NCI-H1930 (cell line): ENCODE measurements around the gene ZG16.
A peak's percentile ranks its signal among the peaks of the same experiment; 100 is the strongest.
"Not testable (repeated sequence)": the region's sequence is repeated elsewhere in the genome, so short reads cannot be mapped to it uniquely, and the experiment has no call there.

Experiments
- DNase-seq, 2 experiments: peaks; one replicate each; lab custom pipeline; 2025; lab: John Stamatoyannopoulos, UW

Gene ZG16

GRCh38 chr16:29787155-29787554, 9.1 kb downstream of the ZG16 start:
- not testable (repeated sequence) for DNase-seq

GRCh38 chr16:29789775-29790182, 11.7 kb downstream of the ZG16 start:
- DNase-seq = no peak

GRCh38 chr16:29790183-29790948, 12.3 kb downstream of the ZG16 start, which contains the start of gene KIF22:
Gene KIF22 (plus strand): TSS chr16:29790751. CDS start chr16:29790760, 9 bp downstream.
- peak; percentile 99 for DNase-seq

- no peak for DNase-seq
Observed at GRCh38 chr16:29790949-29791844, 13.1 kb downstream of the ZG16 start.

GRCh38 chr16:29791845-29792807, 14.1 kb downstream of the ZG16 start:
- no peak for DNase-seq

GRCh38 chr16:29793153-29793552, 15.1 kb downstream of the ZG16 start:
- DNase-seq = not testable (repeated sequence)

- no peak for DNase-seq
Observed at GRCh38 chr16:29794231-29794710, 16.2 kb downstream of the ZG16 start.

GRCh38 chr16:29802416-29802935, 24.4 kb downstream of the ZG16 start:
- no peak for DNase-seq

GRCh38 chr16:29804020-29804419, 26.0 kb downstream of the ZG16 start:
- no peak for DNase-seq

- peak in 1 of 2 experiments; percentile 21 for DNase-seq
Observed at GRCh38 chr16:29804455-29805231, 26.6 kb downstream of the ZG16 start.

GRCh38 chr16:29805232-29806098, 27.4 kb downstream of the ZG16 start:
- peak; percentile 100 for DNase-seq

- DNase-seq = peak; percentile 86 to 96
Observed at GRCh38 chr16:29806099-29806579, 28.1 kb downstream of the ZG16 start, which contains the start of gene MAZ. Gene MAZ (plus strand): TSS chr16:29806529. CDS start chr16:29806702, 173 bp downstream.

- peak; percentile 76 to 81 for DNase-seq
Observed at GRCh38 chr16:29806641-29807425, 28.8 kb downstream of the ZG16 start.

GRCh38 chr16:29807426-29808218, 29.6 kb downstream of the ZG16 start:
- DNase-seq = peak; percentile 72 to 82

- no peak for DNase-seq
Observed at GRCh38 chr16:29808219-29808900, 30.3 kb downstream of the ZG16 start.

- no peak for DNase-seq
Observed at GRCh38 chr16:29809031-29809747, 31.1 kb downstream of the ZG16 start.
